ENCODE measurements around the gene ALDH3B1. TPM values are rescaled to one million over a fixed set of nuclear protein-coding genes. Genes with fewer than 3 reads are reported as not detected.
"Not testable (repeated sequence)": the region's sequence is repeated elsewhere in the genome, so short reads cannot be mapped to it uniquely, and the experiment has no call there.

The ALDH3B1 gene
- total RNA-seq, 1 experiment from 2014 or later, result not detected

- not testable (repeated sequence) for H3K4me2 ChIP-seq (ENCODE audit: low read depth, low read length, poor library complexity, severe bottlenecking); H3K9me2 ChIP-seq (replicated peaks; ENCODE audit: insufficient read depth, low read length); H3K9ac ChIP-seq (ENCODE audit: low read length); H3K4me3 ChIP-seq (ENCODE audit: low read length); H3K79me2 ChIP-seq (ENCODE audit: low read length); H2AFZ ChIP-seq (ENCODE audit: low read length); H3K36me3 ChIP-seq (ENCODE audit: insufficient read depth, low read length); H4K20me1 ChIP-seq (ENCODE audit: insufficient read depth, low read depth, low read length); H3K27ac ChIP-seq (ENCODE audit: low read length); DNase-seq; H3K4me1 ChIP-seq (ENCODE audit: low read length); H3K27me3 ChIP-seq (ENCODE audit: low read length); H3K9me3 ChIP-seq (ENCODE audit: low read length)
Observed at GRCh38 chr11:67982255-67982857, 27.8 kb upstream of the ALDH3B1 start.

DNA sequence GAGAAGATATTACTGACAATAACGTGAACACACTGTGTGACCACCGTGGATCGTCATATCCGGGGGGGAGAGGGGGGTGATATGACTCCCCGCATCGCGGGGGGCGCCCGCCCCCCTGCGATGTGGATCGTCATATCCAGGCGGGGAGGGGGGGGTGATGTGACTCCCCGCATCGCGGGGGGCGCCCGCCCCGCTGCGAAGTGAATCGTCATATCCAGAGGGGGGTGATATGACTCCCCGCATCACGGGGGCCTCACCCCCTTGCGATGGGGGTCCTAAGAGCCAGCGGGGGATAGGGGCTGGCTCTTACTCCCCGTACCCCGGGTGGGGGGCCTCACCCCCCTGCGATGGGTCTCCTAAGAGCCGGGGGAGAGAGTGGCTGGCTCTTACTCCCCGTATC, 26.2 kb upstream of the ALDH3B1 start:
- Histone ChIP-seq H3K9ac (ENCODE audit: low read length) (no peak overlapping the region), H3K9me3 (ENCODE audit: low read length) (no peaks in the 10 kb centered on the region), H3K4me1 (ENCODE audit: low read length) (no peaks in the 10 kb centered on the region), H3K4me3 (ENCODE audit: low read length) (no peak overlapping the region), H2AFZ (ENCODE audit: low read length) (no peak overlapping the region), H3K9me2 (replicated peaks; ENCODE audit: insufficient read depth, low read length) (no peaks in the 10 kb centered on the region), H3K27ac (ENCODE audit: low read length) (no peak overlapping the region), H3K27me3 (ENCODE audit: low read length) (no peaks in the 10 kb centered on the region), H3K36me3 (ENCODE audit: insufficient read depth, low read length) (no peaks in the 10 kb centered on the region), H4K20me1 (ENCODE audit: insufficient read depth, low read depth, low read length) (no peaks in the 10 kb centered on the region), H3K79me2 (ENCODE audit: low read length) (no peaks in the 10 kb centered on the region), H3K4me2 (ENCODE audit: low read depth, low read length, poor library complexity, severe bottlenecking) (no peak overlapping the region)
- DNase-seq, result no peak

DNA sequence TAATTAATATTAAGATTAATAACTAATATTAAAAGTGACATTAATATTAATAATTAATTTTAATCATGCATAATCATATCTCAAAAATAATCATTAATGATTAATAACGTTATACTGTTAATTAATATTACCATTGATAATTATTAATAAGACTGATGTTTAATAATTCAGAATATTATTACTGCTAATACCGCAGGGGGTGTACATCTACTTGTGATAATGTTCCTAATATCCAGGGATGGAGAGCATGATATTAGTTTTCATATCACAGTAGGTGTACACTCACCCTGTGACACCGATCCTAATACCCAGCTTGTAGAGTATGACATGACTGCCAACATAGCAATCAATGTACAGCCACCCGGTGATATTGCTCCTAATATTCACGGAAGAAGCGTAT, 24.8 kb upstream of the ALDH3B1 start:
- H3K4me3 ChIP-seq (ENCODE audit: low read length); H3K36me3 ChIP-seq (ENCODE audit: insufficient read depth, low read length); H3K9me3 ChIP-seq (ENCODE audit: low read length); H3K9ac ChIP-seq (ENCODE audit: low read length); H3K27me3 ChIP-seq (ENCODE audit: low read length); H3K27ac ChIP-seq (ENCODE audit: low read length); DNase-seq; H3K4me2 ChIP-seq (ENCODE audit: low read depth, low read length, poor library complexity, severe bottlenecking); H3K4me1 ChIP-seq (ENCODE audit: low read length); H3K79me2 ChIP-seq (ENCODE audit: low read length); H2AFZ ChIP-seq (ENCODE audit: low read length); H3K9me2 ChIP-seq (replicated peaks; ENCODE audit: insufficient read depth, low read length); H4K20me1 ChIP-seq (ENCODE audit: insufficient read depth, low read depth, low read length): not testable (repeated sequence)

- H3K9me3 ChIP-seq (ENCODE audit: low read length); H3K27ac ChIP-seq (ENCODE audit: low read length); H3K79me2 ChIP-seq (ENCODE audit: low read length); H2AFZ ChIP-seq (ENCODE audit: low read length); H3K27me3 ChIP-seq (ENCODE audit: low read length); H3K4me2 ChIP-seq (ENCODE audit: low read depth, low read length, poor library complexity, severe bottlenecking); H4K20me1 ChIP-seq (ENCODE audit: insufficient read depth, low read depth, low read length); H3K36me3 ChIP-seq (ENCODE audit: insufficient read depth, low read length); H3K9ac ChIP-seq (ENCODE audit: low read length); H3K4me1 ChIP-seq (ENCODE audit: low read length); DNase-seq; H3K4me3 ChIP-seq (ENCODE audit: low read length); H3K9me2 ChIP-seq (replicated peaks; ENCODE audit: insufficient read depth, low read length): not testable (repeated sequence)
Observed at GRCh38 chr11:67990546-67991346, 19.4 kb upstream of the ALDH3B1 start.

- H3K27ac ChIP-seq (ENCODE audit: low read length); H3K4me2 ChIP-seq (ENCODE audit: low read depth, low read length, poor library complexity, severe bottlenecking); H3K79me2 ChIP-seq (ENCODE audit: low read length); DNase-seq; H3K9me3 ChIP-seq (ENCODE audit: low read length); H4K20me1 ChIP-seq (ENCODE audit: insufficient read depth, low read depth, low read length); H3K4me1 ChIP-seq (ENCODE audit: low read length); H3K27me3 ChIP-seq (ENCODE audit: low read length); H3K4me3 ChIP-seq (ENCODE audit: low read length); H2AFZ ChIP-seq (ENCODE audit: low read length); H3K9me2 ChIP-seq (replicated peaks; ENCODE audit: insufficient read depth, low read length); H3K36me3 ChIP-seq (ENCODE audit: insufficient read depth, low read length); H3K9ac ChIP-seq (ENCODE audit: low read length): not testable (repeated sequence)
Observed at GRCh38 chr11:67991347-67992121, 18.6 kb upstream of the ALDH3B1 start.

- not testable (repeated sequence) for H2AFZ ChIP-seq (ENCODE audit: low read length); H4K20me1 ChIP-seq (ENCODE audit: insufficient read depth, low read depth, low read length); H3K4me1 ChIP-seq (ENCODE audit: low read length)
Observed at GRCh38 chr11:67993821-67994220, 16.3 kb upstream of the ALDH3B1 start.

DNA sequence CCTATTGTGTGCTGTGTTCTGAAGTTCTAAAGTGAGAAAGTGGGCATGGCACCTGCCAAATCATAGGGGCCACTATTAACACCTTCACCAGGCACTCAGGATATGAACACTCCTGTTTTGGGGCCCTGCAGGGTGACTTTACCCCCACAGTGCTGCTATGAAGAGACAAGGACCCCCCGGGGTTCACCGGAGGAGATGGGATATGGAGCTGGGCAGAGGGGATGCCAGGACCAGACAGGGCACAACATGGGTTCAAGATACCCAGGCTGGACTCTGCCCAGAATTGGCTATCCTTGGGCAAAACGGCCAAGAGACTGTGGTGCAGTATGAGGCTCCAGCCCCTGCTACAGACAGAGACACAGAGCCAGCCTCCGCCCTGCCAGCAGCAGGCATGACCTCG, 15.7 kb upstream of the ALDH3B1 start:
- DNase-seq; H3K9me2 ChIP-seq (replicated peaks; ENCODE audit: insufficient read depth, low read length); H3K4me1 ChIP-seq (ENCODE audit: low read length); H3K79me2 ChIP-seq (ENCODE audit: low read length); H3K27ac ChIP-seq (ENCODE audit: low read length); H3K9ac ChIP-seq (ENCODE audit: low read length); H3K9me3 ChIP-seq (ENCODE audit: low read length); H4K20me1 ChIP-seq (ENCODE audit: insufficient read depth, low read depth, low read length); H3K4me2 ChIP-seq (ENCODE audit: low read depth, low read length, poor library complexity, severe bottlenecking); H2AFZ ChIP-seq (ENCODE audit: low read length); H3K36me3 ChIP-seq (ENCODE audit: insufficient read depth, low read length); H3K27me3 ChIP-seq (ENCODE audit: low read length); H3K4me3 ChIP-seq (ENCODE audit: low read length): not testable (repeated sequence)

More at GRCh38 chr11:67993821-67994220, 16.3 kb upstream of the ALDH3B1 start:
- H3K27ac ChIP-seq (ENCODE audit: low read length); H3K9me3 ChIP-seq (ENCODE audit: low read length); H3K79me2 ChIP-seq (ENCODE audit: low read length); H3K27me3 ChIP-seq (ENCODE audit: low read length); H3K9ac ChIP-seq (ENCODE audit: low read length); H3K4me2 ChIP-seq (ENCODE audit: low read depth, low read length, poor library complexity, severe bottlenecking); H3K4me3 ChIP-seq (ENCODE audit: low read length); H3K36me3 ChIP-seq (ENCODE audit: insufficient read depth, low read length); H3K9me2 ChIP-seq (replicated peaks; ENCODE audit: insufficient read depth, low read length): not testable (repeated sequence)
- peak; percentile 54 for DNase-seq

DNA sequence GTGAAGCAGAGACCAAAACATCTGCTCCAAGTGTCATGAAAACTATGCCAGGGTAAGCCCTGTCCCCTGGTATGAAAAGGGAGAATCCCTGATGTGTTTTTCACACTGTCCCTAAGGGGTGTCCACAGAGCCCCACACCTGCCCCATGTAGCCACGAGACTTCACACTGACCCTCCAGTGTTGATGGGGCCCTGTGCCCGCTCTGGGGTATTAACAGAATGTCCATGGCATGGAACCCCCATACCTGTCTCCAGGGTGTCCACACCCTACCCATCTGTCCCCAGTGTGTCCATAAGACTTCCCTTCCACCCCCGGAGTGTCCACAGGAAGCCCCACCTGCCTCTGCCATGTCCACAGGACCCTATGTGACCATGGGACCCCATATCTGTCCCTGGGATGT, 15.0 kb upstream of the ALDH3B1 start:
- H3K9ac ChIP-seq (ENCODE audit: low read length); H3K4me1 ChIP-seq (ENCODE audit: low read length); H2AFZ ChIP-seq (ENCODE audit: low read length); H3K27me3 ChIP-seq (ENCODE audit: low read length); H3K4me2 ChIP-seq (ENCODE audit: low read depth, low read length, poor library complexity, severe bottlenecking); DNase-seq; H3K27ac ChIP-seq (ENCODE audit: low read length); H3K36me3 ChIP-seq (ENCODE audit: insufficient read depth, low read length); H4K20me1 ChIP-seq (ENCODE audit: insufficient read depth, low read depth, low read length); H3K9me2 ChIP-seq (replicated peaks; ENCODE audit: insufficient read depth, low read length); H3K9me3 ChIP-seq (ENCODE audit: low read length); H3K4me3 ChIP-seq (ENCODE audit: low read length); H3K79me2 ChIP-seq (ENCODE audit: low read length): not testable (repeated sequence)

Measured in Karpas-422 (cell line).